HepG2 (cell line): Measurements from ENCODE around the gene DENND5B. TPM values are rescaled to one million over a fixed set of nuclear protein-coding genes. Genes with fewer than 3 reads are reported as not detected.
A peak's percentile ranks its signal among the peaks of the same experiment; 100 is the strongest.

Source experiments
- ARNT2 ChIP-seq: sonication (generic); formaldehyde crosslinking; IDR thresholded peaks from 2 replicates; pipeline ENCODE4 v1.8.0; 2022; ENCODE audit warnings: mild to moderate bottlenecking, low read depth, missing genetic modification reagents, moderate library complexity
- ASH2L ChIP-seq: fragments of 300-600, 200-600 bp; sonication (generic); IDR thresholded peaks from 2 replicates; pipeline ENCODE4 v1.7.0; 2017; ENCODE audit warnings: low read depth, mild to moderate bottlenecking, moderate library complexity, mixed read lengths, low read length; ENCODE audit not compliant: insufficient read length
- CBFB ChIP-seq: sonication (generic); formaldehyde crosslinking; IDR thresholded peaks from 2 replicates; pipeline ENCODE4 v1.4.0; 2020; ENCODE audit warnings: missing genetic modification reagents
- FOXC1 ChIP-seq: sonication (generic); formaldehyde crosslinking; IDR thresholded peaks from 2 replicates; pipeline ENCODE4 v1.8.0; 2022; ENCODE audit warnings: mild to moderate bottlenecking, missing genetic modification reagents, borderline replicate concordance
- GZF1 ChIP-seq: sonication (generic); formaldehyde crosslinking; IDR thresholded peaks from 2 replicates; pipeline ENCODE4 v1.5.1; 2020; ENCODE audit warnings: mild to moderate bottlenecking, missing genetic modification reagents
- HMG20A ChIP-seq: IDR thresholded peaks from 2 replicates; pipeline ENCODE4 v1.6.1; 2016; ENCODE audit warnings: borderline replicate concordance
- KDM1A ChIP-seq: IDR thresholded peaks from 2 replicates; pipeline ENCODE4 v1.6.1; 2016; ENCODE audit warnings: missing compliant biosample characterization
- MAF1 ChIP-seq: sonication (generic); formaldehyde crosslinking; IDR thresholded peaks from 2 replicates; pipeline ENCODE4 v1.5.0; 2020; ENCODE audit warnings: missing genetic modification reagents, borderline replicate concordance
- NCOR1 ChIP-seq: fragments of 200-600 bp; sonication (generic); IDR thresholded peaks from 2 replicates; pipeline ENCODE4 v1.7.0; 2017; ENCODE audit warnings: antibody characterized with exemption, low read length, borderline replicate concordance
- NPAS2 ChIP-seq: sonication (generic); formaldehyde crosslinking; IDR thresholded peaks from 2 replicates; pipeline ENCODE4 v1.8.0; 2022; ENCODE audit warnings: mild to moderate bottlenecking, missing genetic modification reagents, borderline replicate concordance
- PAWR ChIP-seq: sonication (generic); formaldehyde crosslinking; IDR thresholded peaks from 2 replicates; pipeline ENCODE4 v1.4.0; 2020; ENCODE audit warnings: missing genetic modification reagents, mild to moderate bottlenecking, borderline replicate concordance
- YEATS4 ChIP-seq: sonication (generic); formaldehyde crosslinking; IDR thresholded peaks from 2 replicates; pipeline ENCODE4 v1.4.0; 2020; ENCODE audit warnings: missing genetic modification reagents, borderline replicate concordance
- ZBTB4 ChIP-seq: sonication (generic); formaldehyde crosslinking; IDR thresholded peaks from 2 replicates; pipeline ENCODE4 v1.4.0; 2020; ENCODE audit warnings: missing genetic modification reagents, mild to moderate bottlenecking, borderline replicate concordance
- ZFP41 ChIP-seq: sonication (generic); formaldehyde crosslinking; IDR thresholded peaks from 2 replicates; pipeline ENCODE4 v1.4.0; 2020; ENCODE audit warnings: mild to moderate bottlenecking, missing genetic modification reagents, borderline replicate concordance
- ZFP90 ChIP-seq: sonication (generic); formaldehyde crosslinking; IDR thresholded peaks from 2 replicates; pipeline ENCODE4 v1.8.0; 2022; ENCODE audit warnings: missing genetic modification reagents, mild to moderate bottlenecking, inconsistent platforms, borderline replicate concordance
- ZNF343 ChIP-seq: sonication (generic); formaldehyde crosslinking; IDR thresholded peaks from 2 replicates; pipeline ENCODE4 v1.4.0; 2020; ENCODE audit warnings: mild to moderate bottlenecking, missing genetic modification reagents
- ZNF558 ChIP-seq: sonication (generic); formaldehyde crosslinking; IDR thresholded peaks from 2 replicates; pipeline ENCODE4 v1.9.0; 2022; ENCODE audit warnings: mild to moderate bottlenecking, missing genetic modification reagents, borderline replicate concordance
- ZNF615 ChIP-seq: sonication (generic); formaldehyde crosslinking; IDR thresholded peaks from 2 replicates; pipeline ENCODE4 v1.5.0; 2020; ENCODE audit warnings: mild to moderate bottlenecking, missing genetic modification reagents, borderline replicate concordance
- ZNF644 ChIP-seq: IDR thresholded peaks from 2 replicates; pipeline ENCODE4 v1.6.1; 2016; ENCODE audit warnings: low read depth
- ZNF660 ChIP-seq: sonication (generic); formaldehyde crosslinking; IDR thresholded peaks from 2 replicates; pipeline ENCODE4 v1.5.1; 2020; ENCODE audit warnings: mild to moderate bottlenecking, low read depth, missing genetic modification reagents, borderline replicate concordance
- ZNF879 ChIP-seq: sonication (generic); formaldehyde crosslinking; IDR thresholded peaks from 2 replicates; pipeline ENCODE4 v1.8.1; 2023; ENCODE audit warnings: missing genetic modification reagents
- polyA plus RNA-seq, 8 experiments: library from polyadenylated mRNA; depleted of rRNA in 3 of 8; stranded (reverse) in 7 of 8; unstranded in 1 of 8; fragments of >200 nt; fragmentation: Illumina TruSeq in 4 of 8; extraction: Trizol in 4 of 8; gene quantifications; 2 replicates each; pipeline versions ENCODE4 v1.2.1 to v1.2.3, GENCODE V29; 2011 to 2016; ENCODE audit warnings: low read depth in 4 of 8, missing spikeins in 1 of 8, mixed read lengths in 1 of 8; ENCODE audit not compliant: insufficient read depth in 1 of 8
- total RNA-seq, 5 experiments: library from RNA; depleted of rRNA; stranded (reverse); fragments of >200 nt; fragmentation: Illumina TruSeq; extraction: Trizol; gene quantifications; 2 replicates each; pipeline ENCODE4 v1.2.3, GENCODE V29; 2016; ENCODE audit warnings: low read depth in 1 of 5
- TF ChIP-seq, protein P1 (sequence below): sonication (generic); formaldehyde crosslinking; IDR thresholded peaks from 2 replicates; pipeline ENCODE4 v1.4.0; 2020; ENCODE audit warnings: missing genetic modification reagents
- TF ChIP-seq, protein P2 (sequence below): sonication (generic); formaldehyde crosslinking; IDR thresholded peaks from 2 replicates; pipeline ENCODE4 v1.8.0; 2022; ENCODE audit warnings: mild to moderate bottlenecking, missing genetic modification reagents, moderate library complexity

Gene DENND5B
- total and polyA plus RNA-seq, 2 of the 13 experiments (the other 11 are each of a cell fraction or from before 2014, with no cell fraction given): 14.7 to 18.7 TPM

GRCh38 chr12:31589904-31590641, 863 bp downstream of the DENND5B start (continued):
- TF ChIP-seq, protein P1, sequence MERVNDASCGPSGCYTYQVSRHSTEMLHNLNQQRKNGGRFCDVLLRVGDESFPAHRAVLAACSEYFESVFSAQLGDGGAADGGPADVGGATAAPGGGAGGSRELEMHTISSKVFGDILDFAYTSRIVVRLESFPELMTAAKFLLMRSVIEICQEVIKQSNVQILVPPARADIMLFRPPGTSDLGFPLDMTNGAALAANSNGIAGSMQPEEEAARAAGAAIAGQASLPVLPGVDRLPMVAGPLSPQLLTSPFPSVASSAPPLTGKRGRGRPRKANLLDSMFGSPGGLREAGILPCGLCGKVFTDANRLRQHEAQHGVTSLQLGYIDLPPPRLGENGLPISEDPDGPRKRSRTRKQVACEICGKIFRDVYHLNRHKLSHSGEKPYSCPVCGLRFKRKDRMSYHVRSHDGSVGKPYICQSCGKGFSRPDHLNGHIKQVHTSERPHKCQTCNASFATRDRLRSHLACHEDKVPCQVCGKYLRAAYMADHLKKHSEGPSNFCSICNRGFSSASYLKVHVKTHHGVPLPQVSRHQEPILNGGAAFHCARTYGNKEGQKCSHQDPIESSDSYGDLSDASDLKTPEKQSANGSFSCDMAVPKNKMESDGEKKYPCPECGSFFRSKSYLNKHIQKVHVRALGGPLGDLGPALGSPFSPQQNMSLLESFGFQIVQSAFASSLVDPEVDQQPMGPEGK (CRISPR knock-in tag): peak; percentile 67
- no peak for TF ChIP-seq ZNF879
- TF ChIP-seq ZFP90 (CRISPR knock-in tag): peak; percentile 78; the same call in 1 of the 2 replicates
- peak; percentile 72; the same call in 1 of the 2 replicates for TF ChIP-seq KDM1A (CRISPR knock-in tag)
- peak; percentile 57 for TF ChIP-seq MAF1 (CRISPR knock-in tag)
- 0 out of 2 replicates have a peak, but pooled peaks have one; percentile 44 for TF ChIP-seq FOXC1
- peak; percentile 85 for TF ChIP-seq ASH2L
- peak; percentile 71 for TF ChIP-seq CBFB (CRISPR knock-in tag)
- TF ChIP-seq NPAS2 (CRISPR knock-in tag): no peak
- peak; percentile 66 for TF ChIP-seq ZNF644 (CRISPR knock-in tag)
- no peak for TF ChIP-seq PAWR (CRISPR knock-in tag)
- TF ChIP-seq ZNF558: no peak
- 0 out of 2 replicates have a peak, but pooled peaks have one; percentile 76 for TF ChIP-seq ZNF660 (CRISPR knock-in tag)
- TF ChIP-seq ZFP41 (CRISPR knock-in tag): no peak
- peak; percentile 55; the same call in 1 of the 2 replicates for TF ChIP-seq NCOR1
- peak; percentile 45; the same call in 1 of the 2 replicates for TF ChIP-seq HMG20A (CRISPR knock-in tag)
- TF ChIP-seq ZBTB4 (CRISPR knock-in tag): 0 out of 2 replicates have a peak, but pooled peaks have one; percentile 42
- TF ChIP-seq GZF1 (CRISPR knock-in tag): 0 out of 2 replicates have a peak, but pooled peaks have one; percentile 31
- TF ChIP-seq ARNT2 (CRISPR knock-in tag): peak; percentile 69; the same call in 1 of the 2 replicates
- no peak for TF ChIP-seq ZNF343 (CRISPR knock-in tag)
- no peak for TF ChIP-seq ZNF615 (CRISPR knock-in tag)
- peak; percentile 84 for TF ChIP-seq YEATS4
- TF ChIP-seq, protein P2, sequence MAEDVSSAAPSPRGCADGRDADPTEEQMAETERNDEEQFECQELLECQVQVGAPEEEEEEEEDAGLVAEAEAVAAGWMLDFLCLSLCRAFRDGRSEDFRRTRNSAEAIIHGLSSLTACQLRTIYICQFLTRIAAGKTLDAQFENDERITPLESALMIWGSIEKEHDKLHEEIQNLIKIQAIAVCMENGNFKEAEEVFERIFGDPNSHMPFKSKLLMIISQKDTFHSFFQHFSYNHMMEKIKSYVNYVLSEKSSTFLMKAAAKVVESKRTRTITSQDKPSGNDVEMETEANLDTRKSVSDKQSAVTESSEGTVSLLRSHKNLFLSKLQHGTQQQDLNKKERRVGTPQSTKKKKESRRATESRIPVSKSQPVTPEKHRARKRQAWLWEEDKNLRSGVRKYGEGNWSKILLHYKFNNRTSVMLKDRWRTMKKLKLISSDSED: no peak
